ENCODE measurements around the gene CAMK2D.

GRCh38 chr4:113762186-113763028 lies 869 bp upstream of the CAMK2D start:
- TF ChIP-seq, protein P1, sequence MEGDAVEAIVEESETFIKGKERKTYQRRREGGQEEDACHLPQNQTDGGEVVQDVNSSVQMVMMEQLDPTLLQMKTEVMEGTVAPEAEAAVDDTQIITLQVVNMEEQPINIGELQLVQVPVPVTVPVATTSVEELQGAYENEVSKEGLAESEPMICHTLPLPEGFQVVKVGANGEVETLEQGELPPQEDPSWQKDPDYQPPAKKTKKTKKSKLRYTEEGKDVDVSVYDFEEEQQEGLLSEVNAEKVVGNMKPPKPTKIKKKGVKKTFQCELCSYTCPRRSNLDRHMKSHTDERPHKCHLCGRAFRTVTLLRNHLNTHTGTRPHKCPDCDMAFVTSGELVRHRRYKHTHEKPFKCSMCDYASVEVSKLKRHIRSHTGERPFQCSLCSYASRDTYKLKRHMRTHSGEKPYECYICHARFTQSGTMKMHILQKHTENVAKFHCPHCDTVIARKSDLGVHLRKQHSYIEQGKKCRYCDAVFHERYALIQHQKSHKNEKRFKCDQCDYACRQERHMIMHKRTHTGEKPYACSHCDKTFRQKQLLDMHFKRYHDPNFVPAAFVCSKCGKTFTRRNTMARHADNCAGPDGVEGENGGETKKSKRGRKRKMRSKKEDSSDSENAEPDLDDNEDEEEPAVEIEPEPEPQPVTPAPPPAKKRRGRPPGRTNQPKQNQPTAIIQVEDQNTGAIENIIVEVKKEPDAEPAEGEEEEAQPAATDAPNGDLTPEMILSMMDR (IDR thresholded peaks at IDR 0.05) = peak in 2 of 7 experiments; percentile 10 to 31
- TF ChIP-seq POLR2A (IDR thresholded peaks at IDR 0.05) = peak in 3 of 4 donors; percentile 63 to 99 (median 98)

Measured in stomach (tissue), 4 donors.